NB4 (cell line): ENCODE results near the gene KCNJ5.

ENCODE experiments used
- DNase-seq: peaks from one replicate; pipeline ENCODE4 v3.0.0; 2010; ENCODE audit warnings: low read depth
- H3K4me3 ChIP-seq: one replicate; pipeline ENCODE4 v1.5.1; 2011; ENCODE audit warnings: mild to moderate bottlenecking, low read depth, low read length, moderate library complexity
- CTCF ChIP-seq: IDR thresholded peaks from one replicate; pipeline ENCODE4 v1.5.1; 2012; ENCODE audit warnings: low read depth, low read length
- MAX ChIP-seq: IDR thresholded peaks from 2 replicates; pipeline ENCODE4 v1.6.1; 2011; ENCODE audit warnings: low read depth, low read length
- MYC ChIP-seq: IDR thresholded peaks from 2 replicates; pipeline ENCODE4 v1.6.1; 2011; ENCODE audit warnings: low read depth, low read length
- POLR2A ChIP-seq: IDR thresholded peaks from 2 replicates; pipeline ENCODE4 v1.6.1; 2011; ENCODE audit warnings: mild to moderate bottlenecking; ENCODE audit not compliant: insufficient read length; ENCODE audit errors: extremely low read depth

The KCNJ5 gene

GRCh38 chr11:128938156-128938885, 47.2 kb downstream of the KCNJ5 start:
- DNase-seq: no peak
- no peak overlapping the region for H3K4me3 ChIP-seq
- no peak for TF ChIP-seq MAX
- no peak for TF ChIP-seq POLR2A
- TF ChIP-seq CTCF: no peak
- no peak for TF ChIP-seq MYC

- TF ChIP-seq MYC (no peak), CTCF (no peak), POLR2A (no peak), MAX (no peak)
- DNase-seq: no peak
- no peak overlapping the region for H3K4me3 ChIP-seq
These were observed 48.4 kb downstream of the KCNJ5 start for GRCh38 chr11:128939591-128939990.

GRCh38 chr11:128940156-128940555, 49.0 kb downstream of the KCNJ5 start:
- TF ChIP-seq MAX (no peak), CTCF (no peak), MYC (no peak), POLR2A (no peak)
- DNase-seq: no peak
- no peak overlapping the region for H3K4me3 ChIP-seq

GRCh38 chr11:128940603-128941002, 49.4 kb downstream of the KCNJ5 start:
- no peak overlapping the region for H3K4me3 ChIP-seq
- DNase-seq: no peak
- TF ChIP-seq MYC: no peak
- no peak for TF ChIP-seq MAX
- no peak for TF ChIP-seq POLR2A
- no peak for TF ChIP-seq CTCF

- DNase-seq: no peak
- H3K4me3 ChIP-seq: no peak overlapping the region
- no peak for TF ChIP-seq MAX
- TF ChIP-seq CTCF: no peak
- no peak for TF ChIP-seq MYC
- no peak for TF ChIP-seq POLR2A
These were observed 50.0 kb downstream of the KCNJ5 start for GRCh38 chr11:128941110-128941509.
